ENCODE data around the gene PATJ. TPM values are rescaled to one million over a fixed set of nuclear protein-coding genes. Genes with fewer than 3 reads are reported as not detected.

PATJ gene
- total RNA-seq, 1 donor from 2014 or later = 5.7 TPM

DNA sequence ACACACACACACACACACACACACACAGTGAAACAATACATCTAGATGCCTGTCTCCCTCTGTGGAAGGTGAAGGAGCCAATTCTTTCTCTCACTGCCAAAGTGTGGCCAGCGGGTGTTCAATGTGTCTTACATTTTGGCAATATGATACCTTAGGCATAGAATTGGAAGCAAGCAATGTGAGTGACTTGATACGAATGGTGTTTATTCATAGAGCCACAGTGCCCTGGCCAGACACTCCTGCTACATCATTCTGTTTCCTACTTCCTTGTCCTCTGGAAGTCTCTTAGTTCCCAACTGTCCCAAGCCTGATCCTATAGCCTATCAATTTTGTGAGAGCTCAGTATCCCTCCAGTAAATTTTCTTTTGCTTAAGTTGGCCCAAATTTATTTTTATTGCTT, 282.4 kb downstream of the PATJ start:
- H3K4me1 ChIP-seq (ENCODE audit: control insufficient read depth in 3 of 3, insufficient read depth in 3 of 3, low read length in 3 of 3) = peaks cover 11 to 29% (median 14%) of the 10 kb centered on the region in 3 donors
- H3K9ac ChIP-seq (ENCODE audit: low read depth in 1 of 3, low read length in 3 of 3) = peak overlapping the region in 1 of 3 donors; percentile 35
- H3K36me3 ChIP-seq (ENCODE audit: control insufficient read depth in 3 of 3, insufficient read depth in 3 of 3, low read length in 3 of 3) = no peaks in the 10 kb centered on the region
- H3K9me3 ChIP-seq (ENCODE audit: control insufficient read depth in 3 of 3, low read length in 3 of 3) = no peaks in the 10 kb centered on the region
- H3K27me3 ChIP-seq (ENCODE audit: control insufficient read depth in 3 of 3, insufficient read depth in 3 of 3, low read length in 3 of 3) = no peaks in the 10 kb centered on the region
- peak overlapping the region; percentile 82 for H3K27ac ChIP-seq (ENCODE audit: low read depth, low read length)
- no peak overlapping the region for H3K4me3 ChIP-seq (ENCODE audit: low read length in 3 of 3)

DNA sequence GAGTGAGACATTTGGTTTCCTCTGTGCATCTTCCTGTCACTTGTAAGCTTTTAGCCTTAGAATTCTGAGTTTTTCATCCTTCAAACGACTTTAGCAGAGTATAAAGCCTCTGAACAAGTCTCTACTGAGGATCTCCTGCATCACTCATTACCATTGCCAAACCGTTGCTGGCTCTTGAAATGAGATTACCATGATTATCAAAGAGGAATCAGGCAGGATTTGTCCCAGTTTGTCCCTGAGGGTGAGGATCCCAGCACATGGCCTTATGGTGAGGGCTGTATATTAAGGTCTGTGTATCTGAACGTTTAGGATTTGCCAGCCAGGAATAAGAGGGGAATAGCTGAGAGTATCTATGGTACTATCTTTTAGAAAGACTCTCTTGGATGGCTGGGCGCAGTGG, 282.9 kb downstream of the PATJ start:
- Histone ChIP-seq H3K4me1 (ENCODE audit: control insufficient read depth in 3 of 3, insufficient read depth in 3 of 3, low read length in 3 of 3) (peaks cover 11 to 29% (median 14%) of the 10 kb centered on the region in 3 donors), H3K27ac (ENCODE audit: low read depth, low read length) (peak overlapping the region; percentile 82), H3K9me3 (ENCODE audit: control insufficient read depth in 3 of 3, low read length in 3 of 3) (no peaks in the 10 kb centered on the region), H3K4me3 (ENCODE audit: low read length in 3 of 3) (no peak overlapping the region), H3K9ac (ENCODE audit: low read depth in 1 of 3, low read length in 3 of 3) (peak overlapping the region in 1 of 3 donors; percentile 35), H3K36me3 (ENCODE audit: control insufficient read depth in 3 of 3, insufficient read depth in 3 of 3, low read length in 3 of 3) (no peaks in the 10 kb centered on the region), H3K27me3 (ENCODE audit: control insufficient read depth in 3 of 3, insufficient read depth in 3 of 3, low read length in 3 of 3) (no peaks in the 10 kb centered on the region)

DNA sequence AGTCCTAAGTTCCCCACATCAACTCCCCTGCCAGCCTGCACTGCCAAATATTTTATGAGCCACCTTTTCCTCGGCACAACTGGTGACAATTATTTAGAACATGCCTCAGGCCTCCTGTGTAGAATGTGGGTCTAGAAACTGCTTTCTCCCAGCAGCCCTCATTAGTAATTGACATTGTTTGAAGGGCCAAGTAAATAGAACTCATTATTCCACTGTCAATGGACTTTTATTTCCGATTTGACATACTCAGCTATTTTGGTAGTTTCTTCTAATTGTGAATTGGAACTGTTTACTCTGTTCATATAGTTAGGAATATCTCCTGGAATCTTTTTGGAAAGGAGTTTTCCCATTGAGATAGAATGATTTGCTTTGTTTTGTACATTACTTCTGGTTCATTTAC, 283.6 kb downstream of the PATJ start:
- H3K4me3 ChIP-seq (ENCODE audit: low read length in 3 of 3) = no peak overlapping the region
- H3K9ac ChIP-seq (ENCODE audit: low read depth in 1 of 3, low read length in 3 of 3) = no peak overlapping the region
- peaks cover 11 to 29% (median 14%) of the 10 kb centered on the region in 3 donors for H3K4me1 ChIP-seq (ENCODE audit: control insufficient read depth in 3 of 3, insufficient read depth in 3 of 3, low read length in 3 of 3)
- no peaks in the 10 kb centered on the region for H3K36me3 ChIP-seq (ENCODE audit: control insufficient read depth in 3 of 3, insufficient read depth in 3 of 3, low read length in 3 of 3)
- peak overlapping the region; percentile 82 for H3K27ac ChIP-seq (ENCODE audit: low read depth, low read length)
- H3K27me3 ChIP-seq (ENCODE audit: control insufficient read depth in 3 of 3, insufficient read depth in 3 of 3, low read length in 3 of 3) = no peaks in the 10 kb centered on the region
- H3K9me3 ChIP-seq (ENCODE audit: control insufficient read depth in 3 of 3, low read length in 3 of 3) = no peaks in the 10 kb centered on the region

DNA sequence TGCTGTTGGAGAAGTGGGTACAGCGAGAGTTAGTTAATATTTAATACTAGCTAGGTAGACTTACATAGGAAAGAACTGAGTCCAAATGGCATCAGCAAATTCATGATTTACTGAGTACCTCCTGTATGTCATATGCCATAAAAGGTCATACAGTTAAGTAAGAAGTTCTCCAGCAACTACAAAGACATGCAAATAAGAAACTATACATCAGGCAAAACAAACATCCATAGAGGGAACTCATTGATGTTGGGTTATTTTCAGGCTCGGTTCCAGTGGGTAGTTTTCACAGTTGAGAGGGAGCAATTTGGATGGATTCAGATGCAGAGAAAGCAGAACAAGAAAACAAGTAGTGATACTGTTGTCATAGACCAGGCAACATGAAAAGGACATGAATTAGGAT, 287.4 kb downstream of the PATJ start:
- Histone ChIP-seq H3K27ac (ENCODE audit: low read depth, low read length) (no peak overlapping the region), H3K4me1 (ENCODE audit: control insufficient read depth in 3 of 3, insufficient read depth in 3 of 3, low read length in 3 of 3) (peaks cover 6 to 22% (median 11%) of the 10 kb centered on the region in 3 donors), H3K4me3 (ENCODE audit: low read length in 3 of 3) (no peak overlapping the region), H3K27me3 (ENCODE audit: control insufficient read depth in 3 of 3, insufficient read depth in 3 of 3, low read length in 3 of 3) (no peaks in the 10 kb centered on the region), H3K36me3 (ENCODE audit: control insufficient read depth in 3 of 3, insufficient read depth in 3 of 3, low read length in 3 of 3) (no peaks in the 10 kb centered on the region), H3K9ac (ENCODE audit: low read depth in 1 of 3, low read length in 3 of 3) (no peak overlapping the region), H3K9me3 (ENCODE audit: control insufficient read depth in 3 of 3, low read length in 3 of 3) (no peaks in the 10 kb centered on the region)

DNA sequence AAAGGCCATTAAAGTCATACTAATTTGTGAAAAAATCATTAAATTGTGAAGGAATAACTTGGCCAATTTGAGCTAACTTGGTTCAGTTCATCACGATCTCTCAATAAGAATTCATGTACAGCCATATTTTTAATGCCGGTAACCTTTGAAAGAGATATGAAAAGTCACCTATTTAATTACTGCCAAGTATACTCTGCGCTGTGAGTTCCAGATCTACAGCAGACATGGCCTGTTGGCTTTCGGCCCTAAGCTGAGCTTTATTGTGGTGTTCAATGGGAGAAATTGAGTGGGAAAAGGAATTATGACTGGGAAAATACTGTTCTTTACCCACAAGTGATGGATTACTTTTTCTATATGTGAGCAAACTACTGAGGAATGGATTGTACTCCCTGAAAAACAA, 292.5 kb downstream of the PATJ start:
- Histone ChIP-seq H3K27ac (ENCODE audit: low read depth, low read length) (no peak overlapping the region), H3K27me3 (ENCODE audit: control insufficient read depth in 3 of 3, insufficient read depth in 3 of 3, low read length in 3 of 3) (no peaks in the 10 kb centered on the region), H3K36me3 (ENCODE audit: control insufficient read depth in 3 of 3, insufficient read depth in 3 of 3, low read length in 3 of 3) (no peaks in the 10 kb centered on the region), H3K4me1 (ENCODE audit: control insufficient read depth in 3 of 3, insufficient read depth in 3 of 3, low read length in 3 of 3) (no peaks in the 10 kb centered on the region), H3K9me3 (ENCODE audit: control insufficient read depth in 3 of 3, low read length in 3 of 3) (no peaks in the 10 kb centered on the region), H3K4me3 (ENCODE audit: low read length in 3 of 3) (no peak overlapping the region), H3K9ac (ENCODE audit: low read depth in 1 of 3, low read length in 3 of 3) (no peak overlapping the region)

DNA sequence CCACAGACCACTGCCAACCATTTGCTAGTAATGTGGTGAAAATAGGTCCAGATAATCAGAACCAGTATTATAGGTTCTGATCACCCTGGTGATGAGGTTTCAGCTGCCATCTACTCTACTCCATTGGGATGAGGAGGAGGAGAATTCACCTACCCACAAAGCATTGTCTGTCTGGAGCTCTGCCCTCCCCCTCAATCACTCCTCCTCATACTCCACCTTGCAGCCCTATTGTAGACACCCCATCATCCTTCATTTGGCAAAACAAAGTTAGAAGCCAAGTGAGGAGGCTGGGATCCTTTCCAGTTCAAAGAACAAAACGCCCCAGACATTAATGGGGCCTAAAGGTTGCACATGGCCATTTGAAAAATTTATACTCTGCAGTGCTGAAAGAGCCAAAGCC, 295.0 kb downstream of the PATJ start:
- H3K4me3 ChIP-seq (ENCODE audit: low read length in 3 of 3) = no peak overlapping the region
- H3K4me1 ChIP-seq (ENCODE audit: control insufficient read depth in 3 of 3, insufficient read depth in 3 of 3, low read length in 3 of 3) = peaks cover 0 to 5% (median 0%) of the 10 kb centered on the region in 3 donors
- H3K36me3 ChIP-seq (ENCODE audit: control insufficient read depth in 3 of 3, insufficient read depth in 3 of 3, low read length in 3 of 3) = no peaks in the 10 kb centered on the region
- no peaks in the 10 kb centered on the region for H3K9me3 ChIP-seq (ENCODE audit: control insufficient read depth in 3 of 3, low read length in 3 of 3)
- no peak overlapping the region for H3K9ac ChIP-seq (ENCODE audit: low read depth in 1 of 3, low read length in 3 of 3)
- no peaks in the 10 kb centered on the region for H3K27me3 ChIP-seq (ENCODE audit: control insufficient read depth in 3 of 3, insufficient read depth in 3 of 3, low read length in 3 of 3)
- H3K27ac ChIP-seq (ENCODE audit: low read depth, low read length) = no peak overlapping the region

DNA sequence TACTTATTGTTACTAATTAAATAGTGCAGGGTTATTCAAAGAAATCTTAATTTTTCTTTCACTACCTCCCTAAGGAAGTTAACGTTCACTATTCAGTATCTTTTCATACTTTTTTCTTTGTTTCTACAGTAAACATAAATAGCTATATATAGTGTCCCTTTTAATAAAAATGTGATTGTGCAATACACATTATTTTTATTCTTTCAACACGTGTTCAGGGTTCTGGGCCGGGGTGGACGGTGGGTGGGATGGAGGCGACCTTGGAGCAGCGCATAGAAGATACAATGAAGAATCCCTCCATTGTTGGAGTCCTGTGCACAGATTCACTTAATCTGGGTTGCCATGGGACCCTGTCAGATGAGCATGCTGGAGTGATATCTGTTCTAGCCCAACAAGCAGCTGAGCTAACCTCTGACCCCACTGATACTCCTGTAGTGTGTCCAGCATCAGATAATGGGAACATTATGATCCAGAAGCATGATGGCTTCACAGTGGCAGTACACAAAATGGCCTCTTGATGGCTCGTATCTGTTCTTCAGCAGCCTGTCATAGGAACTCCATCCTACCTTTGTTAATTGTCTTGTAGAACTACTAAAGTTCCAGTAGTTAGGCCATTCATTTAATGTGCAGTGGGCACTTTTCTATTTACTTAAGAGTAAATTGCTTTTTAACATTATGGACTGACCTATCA, 296.5 kb downstream of the PATJ start:
- no peaks in the 10 kb centered on the region for H3K9me3 ChIP-seq (ENCODE audit: control insufficient read depth in 3 of 3, low read length in 3 of 3)
- H3K4me1 ChIP-seq (ENCODE audit: control insufficient read depth in 3 of 3, insufficient read depth in 3 of 3, low read length in 3 of 3) = peaks cover 0 to 5% (median 2%) of the 10 kb centered on the region in 3 donors
- H3K27me3 ChIP-seq (ENCODE audit: control insufficient read depth in 3 of 3, insufficient read depth in 3 of 3, low read length in 3 of 3) = no peaks in the 10 kb centered on the region
- H3K36me3 ChIP-seq (ENCODE audit: control insufficient read depth in 3 of 3, insufficient read depth in 3 of 3, low read length in 3 of 3) = no peaks in the 10 kb centered on the region
- H3K27ac ChIP-seq (ENCODE audit: low read depth, low read length) = no peak overlapping the region
- H3K9ac ChIP-seq (ENCODE audit: low read depth in 1 of 3, low read length in 3 of 3) = no peak overlapping the region
- no peak overlapping the region for H3K4me3 ChIP-seq (ENCODE audit: low read length in 3 of 3)

DNA sequence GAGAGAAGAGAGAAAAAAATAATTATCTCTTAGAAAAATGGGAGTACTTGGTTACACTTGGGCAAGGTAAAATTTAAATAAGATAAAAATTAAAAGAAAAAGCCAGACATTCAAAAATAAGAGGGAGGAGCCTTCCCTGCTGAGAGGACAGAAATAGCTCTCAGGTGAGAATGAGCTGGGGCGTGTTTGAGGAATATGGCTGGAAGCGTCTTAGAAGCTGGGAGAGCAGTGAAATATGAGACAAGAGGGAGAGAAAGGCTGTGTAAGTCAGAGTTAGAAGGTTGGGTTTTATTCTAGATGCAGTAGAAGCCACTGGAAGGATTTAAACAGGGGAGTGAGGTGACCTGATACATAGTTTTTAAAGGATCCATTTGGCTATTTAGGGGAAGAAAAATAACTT, 298.2 kb downstream of the PATJ start:
- H3K27me3 ChIP-seq (ENCODE audit: control insufficient read depth in 3 of 3, insufficient read depth in 3 of 3, low read length in 3 of 3) = no peaks in the 10 kb centered on the region
- H3K36me3 ChIP-seq (ENCODE audit: control insufficient read depth in 3 of 3, insufficient read depth in 3 of 3, low read length in 3 of 3) = no peaks in the 10 kb centered on the region
- no peak overlapping the region for H3K4me3 ChIP-seq (ENCODE audit: low read length in 3 of 3)
- H3K9ac ChIP-seq (ENCODE audit: low read depth in 1 of 3, low read length in 3 of 3) = no peak overlapping the region
- peaks cover under 1 to 8% (median 4%) of the 10 kb centered on the region in 3 donors for H3K4me1 ChIP-seq (ENCODE audit: control insufficient read depth in 3 of 3, insufficient read depth in 3 of 3, low read length in 3 of 3)
- no peaks in the 10 kb centered on the region for H3K9me3 ChIP-seq (ENCODE audit: control insufficient read depth in 3 of 3, low read length in 3 of 3)
- no peak overlapping the region for H3K27ac ChIP-seq (ENCODE audit: low read depth, low read length)

DNA sequence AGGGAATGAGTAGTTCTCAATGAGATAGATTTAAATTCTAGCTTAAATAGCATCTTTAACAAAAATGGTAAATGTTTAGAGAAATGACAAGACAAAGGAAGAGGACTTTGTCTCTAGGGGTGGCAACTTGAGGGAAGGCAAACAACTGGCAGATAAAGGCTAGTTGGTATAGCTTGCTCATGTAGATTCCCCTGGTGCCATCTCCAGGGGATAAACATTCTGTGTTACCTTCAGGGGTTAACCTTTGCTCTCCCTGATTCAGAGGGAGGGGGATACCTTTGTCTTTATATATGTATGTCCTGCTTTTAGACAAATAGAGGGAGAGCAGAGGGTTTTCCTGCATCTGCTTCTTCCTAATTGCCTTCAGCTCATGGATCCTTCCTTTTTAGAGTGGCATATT, 298.7 kb downstream of the PATJ start:
- peaks cover 5 to 12% (median 8%) of the 10 kb centered on the region in 3 donors for H3K4me1 ChIP-seq (ENCODE audit: control insufficient read depth in 3 of 3, insufficient read depth in 3 of 3, low read length in 3 of 3)
- no peak overlapping the region for H3K27ac ChIP-seq (ENCODE audit: low read depth, low read length)
- H3K9ac ChIP-seq (ENCODE audit: low read depth in 1 of 3, low read length in 3 of 3) = no peak overlapping the region
- H3K27me3 ChIP-seq (ENCODE audit: control insufficient read depth in 3 of 3, insufficient read depth in 3 of 3, low read length in 3 of 3) = no peaks in the 10 kb centered on the region
- H3K36me3 ChIP-seq (ENCODE audit: control insufficient read depth in 3 of 3, insufficient read depth in 3 of 3, low read length in 3 of 3) = no peaks in the 10 kb centered on the region
- no peak overlapping the region for H3K4me3 ChIP-seq (ENCODE audit: low read length in 3 of 3)
- H3K9me3 ChIP-seq (ENCODE audit: control insufficient read depth in 3 of 3, low read length in 3 of 3) = no peaks in the 10 kb centered on the region

DNA sequence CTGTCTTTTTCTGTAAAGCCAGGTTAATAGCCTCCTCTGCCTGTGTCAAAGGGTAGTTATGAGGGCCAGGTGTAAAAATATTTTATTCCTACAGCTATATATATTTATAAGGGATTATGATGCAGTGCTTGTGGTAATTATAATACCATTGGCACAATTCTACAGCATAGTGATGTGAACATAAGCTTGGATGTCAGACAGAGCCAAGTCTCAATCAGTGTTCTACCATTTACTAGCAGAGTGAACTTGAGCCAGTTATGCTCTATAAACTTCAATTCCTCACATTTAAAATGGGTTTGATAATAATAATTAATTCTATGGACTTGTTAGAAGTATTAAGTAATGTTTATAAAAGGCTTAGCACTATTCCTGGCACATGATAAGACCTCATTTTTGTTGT, 300.9 kb downstream of the PATJ start:
- H3K27me3 ChIP-seq (ENCODE audit: control insufficient read depth in 3 of 3, insufficient read depth in 3 of 3, low read length in 3 of 3) = no peaks in the 10 kb centered on the region
- H3K27ac ChIP-seq (ENCODE audit: low read depth, low read length) = no peak overlapping the region
- no peaks in the 10 kb centered on the region for H3K9me3 ChIP-seq (ENCODE audit: control insufficient read depth in 3 of 3, low read length in 3 of 3)
- no peak overlapping the region for H3K9ac ChIP-seq (ENCODE audit: low read depth in 1 of 3, low read length in 3 of 3)
- H3K4me3 ChIP-seq (ENCODE audit: low read length in 3 of 3) = no peak overlapping the region
- peaks cover 5 to 12% (median 8%) of the 10 kb centered on the region in 3 donors for H3K4me1 ChIP-seq (ENCODE audit: control insufficient read depth in 3 of 3, insufficient read depth in 3 of 3, low read length in 3 of 3)
- H3K36me3 ChIP-seq (ENCODE audit: control insufficient read depth in 3 of 3, insufficient read depth in 3 of 3, low read length in 3 of 3) = no peaks in the 10 kb centered on the region

Measured in skeletal muscle tissue (tissue), 4 donors.